ENCODE measurements around the gene CACTIN.

The CACTIN gene

GRCh38 chr19:3565139-3565538 lies 61.5 kb downstream of the CACTIN start:
- no peak for DNase-seq (ENCODE audit: low spot score)

- DNase-seq (ENCODE audit: low spot score), result no peak
Observed at GRCh38 chr19:3563709-3564524, 62.7 kb downstream of the CACTIN start.

All from AG08395 (cell line).